NCI-H1436 treated with DMSO at 0.1 percent for 48 hours (cell line): ENCODE measurements around the gene ACSF3.
"Not testable (repeated sequence)": the region's sequence is repeated elsewhere in the genome, so short reads cannot be mapped to it uniquely, and the experiment has no call there.

Experiments
- DNase-seq: peaks from one replicate; lab custom pipeline; 2025; lab: John Stamatoyannopoulos, UW

ACSF3 gene

GRCh38 chr16:89055894-89056555 lies 37.6 kb upstream of the ACSF3 start:
- DNase-seq, result no peak

- DNase-seq, result no peak
Measured at GRCh38 chr16:89056592-89056991, 37.1 kb upstream of the ACSF3 start.

GRCh38 chr16:89057738-89058137 lies 35.9 kb upstream of the ACSF3 start:
- DNase-seq, result no peak

GRCh38 chr16:89058812-89059211 lies 34.8 kb upstream of the ACSF3 start:
- DNase-seq, result no peak

GRCh38 chr16:89060207-89060794 lies 33.4 kb upstream of the ACSF3 start:
- DNase-seq, result no peak

GRCh38 chr16:89061086-89061485 lies 32.6 kb upstream of the ACSF3 start:
- DNase-seq, result no peak

GRCh38 chr16:89061590-89062380 lies 31.9 kb upstream of the ACSF3 start:
- DNase-seq, result no peak

GRCh38 chr16:89062389-89063345 lies 31.0 kb upstream of the ACSF3 start:
- no peak for DNase-seq

GRCh38 chr16:89063768-89064320 lies 29.8 kb upstream of the ACSF3 start:
- no peak for DNase-seq

GRCh38 chr16:89064606-89065457 lies 28.8 kb upstream of the ACSF3 start:
- no peak for DNase-seq

- no peak for DNase-seq
Measured at GRCh38 chr16:89065458-89065822, 28.2 kb upstream of the ACSF3 start.

GRCh38 chr16:89066721-89067120 lies 26.9 kb upstream of the ACSF3 start:
- DNase-seq, result no peak

- DNase-seq, result no peak
Measured at GRCh38 chr16:89067677-89068443, 25.8 kb upstream of the ACSF3 start.

- not testable (repeated sequence) for DNase-seq
Measured at GRCh38 chr16:89068814-89069616, 24.6 kb upstream of the ACSF3 start.

- no peak for DNase-seq
Measured at GRCh38 chr16:89069920-89070319, 23.7 kb upstream of the ACSF3 start.

- DNase-seq, result no peak
Measured at GRCh38 chr16:89070590-89070989, 23.1 kb upstream of the ACSF3 start.

- no peak for DNase-seq
Measured at GRCh38 chr16:89071686-89072547, 21.7 kb upstream of the ACSF3 start.

GRCh38 chr16:89072548-89073130 lies 21.0 kb upstream of the ACSF3 start:
- no peak for DNase-seq
